Neural cell (in vitro differentiated cells): ENCODE results near the gene FAM181B. TPM values are rescaled to one million over a fixed set of nuclear protein-coding genes. Genes with fewer than 3 reads are reported as not detected.
"Not testable (repeated sequence)": the region's sequence is repeated elsewhere in the genome, so short reads cannot be mapped to it uniquely, and the experiment has no call there.

Source experiments
- H2AFZ ChIP-seq: fragments of 200-600, 300-800 bp; sonication (generic), shearing (Covaris generic); 2 replicates; pipeline ENCODE4 v1.6.0; 2014; ENCODE audit warnings: low read depth, mild to moderate bottlenecking, antibody characterized with exemption, low read length, moderate library complexity
- H3F3A ChIP-seq: fragments of 200-600 bp; shearing (Covaris generic); 2 replicates; pipeline ENCODE4 v1.6.1; 2016; ENCODE audit warnings: mild to moderate bottlenecking, moderate library complexity, mixed read lengths, antibody characterized with exemption, low read length; ENCODE audit not compliant: insufficient read depth, poor library complexity, severe bottlenecking
- H3K27ac ChIP-seq: fragments of 200-600, 300-800 bp; sonication (generic), shearing (Covaris generic); 2 replicates; pipeline ENCODE4 v1.5.1; 2014; ENCODE audit warnings: mild to moderate bottlenecking, low read length, moderate library complexity
- H3K27me3 ChIP-seq: fragments of 300-800, 200-600 bp; sonication (generic), shearing (Covaris generic); 2 replicates; pipeline ENCODE4 v1.6.0; 2014; ENCODE audit warnings: mild to moderate bottlenecking, low read depth, low read length, moderate library complexity; ENCODE audit not compliant: insufficient read depth
- H3K36me3 ChIP-seq: fragments of 300-800, 200-600 bp; sonication (generic), shearing (Covaris generic); 2 replicates; pipeline ENCODE4 v1.5.1; 2014; ENCODE audit warnings: mild to moderate bottlenecking, antibody characterized with exemption, low read length, moderate library complexity; ENCODE audit not compliant: insufficient read depth
- H3K4me2 ChIP-seq: fragments of 300-800, 200-600 bp; sonication (generic), shearing (Covaris generic); 2 replicates; pipeline ENCODE4 v1.6.0; 2014; ENCODE audit warnings: mild to moderate bottlenecking, low read length
- H3K4me3 ChIP-seq: fragments of 300-800, 200-600 bp; sonication (generic), shearing (Covaris generic); 2 replicates; pipeline ENCODE4 v1.5.1; 2014; ENCODE audit warnings: mild to moderate bottlenecking, low read length, moderate library complexity
- H3K79me2 ChIP-seq: fragments of 200-600 bp; shearing (Covaris generic); replicated peaks from 2 replicates; pipeline ENCODE4 v1.6.0; 2014; ENCODE audit warnings: mild to moderate bottlenecking, low read length, moderate library complexity; ENCODE audit not compliant: insufficient read depth
- H3K9ac ChIP-seq: fragments of 300-800, 200-600 bp; sonication (generic), shearing (Covaris generic); 2 replicates; pipeline ENCODE4 v1.6.1; 2016; ENCODE audit warnings: mild to moderate bottlenecking, low read length, mixed read lengths
- H3K9me2 ChIP-seq: fragments of 200-600 bp; shearing (Covaris generic); 2 replicates; pipeline ENCODE4 v1.6.1; 2016; ENCODE audit warnings: mild to moderate bottlenecking, low read length, mixed read lengths; ENCODE audit not compliant: insufficient read depth
- H3K9me3 ChIP-seq: fragments of 200-600, 300-800 bp; sonication (generic), shearing (Covaris generic); 2 replicates; pipeline ENCODE4 v1.6.1; 2016; ENCODE audit warnings: mild to moderate bottlenecking, mixed run types, low read length, moderate library complexity, mixed read lengths
- H4K20me1 ChIP-seq: fragments of 200-600 bp; shearing (Covaris generic); 2 replicates; pipeline ENCODE4 v1.6.1; 2016; ENCODE audit warnings: mild to moderate bottlenecking, mixed run types; ENCODE audit not compliant: insufficient read depth
- CTCF ChIP-seq: fragments of 450-650 bp; IDR thresholded peaks from 2 replicates; pipeline ENCODE4 v1.5.1; 2014; ENCODE audit warnings: antibody characterized with exemption, mild to moderate bottlenecking, moderate library complexity; ENCODE audit not compliant: poor library complexity, severe bottlenecking
- EP300 ChIP-seq: fragments of 450-650 bp; conservative IDR thresholded peaks from 2 replicates; pipeline ENCODE4 v1.6.1; 2014; ENCODE audit warnings: antibody characterized with exemption, mild to moderate bottlenecking, moderate library complexity; ENCODE audit not compliant: poor library complexity, severe bottlenecking
- EZH2 ChIP-seq: fragments of 200-600, 300-800 bp; shearing (Covaris generic), sonication (generic); IDR thresholded peaks from 2 replicates; pipeline ENCODE4 v1.6.1; 2014; ENCODE audit warnings: antibody characterized with exemption, low read length, borderline replicate concordance, mild to moderate bottlenecking; ENCODE audit not compliant: insufficient read depth, poor library complexity, severe bottlenecking
- MXI1 ChIP-seq: fragments of 450-650 bp; conservative IDR thresholded peaks from 2 replicates; pipeline ENCODE4 v1.6.1; 2014; ENCODE audit warnings: antibody characterized with exemption, mild to moderate bottlenecking; ENCODE audit not compliant: poor library complexity, severe bottlenecking
- POLR2AphosphoS5 ChIP-seq: IDR thresholded peaks from 2 replicates; pipeline ENCODE4 v1.6.1; 2012
- RAD21 ChIP-seq: fragments of 450-650 bp; conservative IDR thresholded peaks from 2 replicates; pipeline ENCODE4 v1.6.1; 2014; ENCODE audit warnings: antibody characterized with exemption, mild to moderate bottlenecking, moderate library complexity
- SMC3 ChIP-seq: fragments of 450-650 bp; conservative IDR thresholded peaks from 2 replicates; pipeline ENCODE4 v1.6.1; 2014; ENCODE audit warnings: antibody characterized with exemption, mild to moderate bottlenecking, moderate library complexity; ENCODE audit not compliant: poor library complexity
- TAF1 ChIP-seq: IDR thresholded peaks from 2 replicates; pipeline ENCODE4 v1.6.1; 2012; ENCODE audit warnings: low read depth
- polyA plus RNA-seq: library from polyadenylated mRNA; depleted of rRNA; stranded (reverse); fragments of >200 nt; gene quantifications from 2 replicates; pipeline ENCODE4 v1.2.3, GENCODE V29; 2014
- TF ChIP-seq, protein P1 (sequence below): IDR thresholded peaks from 2 replicates; pipeline ENCODE4 v1.6.1; 2012; ENCODE audit warnings: borderline replicate concordance

The FAM181B gene
- polyA plus RNA-seq, 1 donor from 2014 or later: 1.3 TPM

DNA sequence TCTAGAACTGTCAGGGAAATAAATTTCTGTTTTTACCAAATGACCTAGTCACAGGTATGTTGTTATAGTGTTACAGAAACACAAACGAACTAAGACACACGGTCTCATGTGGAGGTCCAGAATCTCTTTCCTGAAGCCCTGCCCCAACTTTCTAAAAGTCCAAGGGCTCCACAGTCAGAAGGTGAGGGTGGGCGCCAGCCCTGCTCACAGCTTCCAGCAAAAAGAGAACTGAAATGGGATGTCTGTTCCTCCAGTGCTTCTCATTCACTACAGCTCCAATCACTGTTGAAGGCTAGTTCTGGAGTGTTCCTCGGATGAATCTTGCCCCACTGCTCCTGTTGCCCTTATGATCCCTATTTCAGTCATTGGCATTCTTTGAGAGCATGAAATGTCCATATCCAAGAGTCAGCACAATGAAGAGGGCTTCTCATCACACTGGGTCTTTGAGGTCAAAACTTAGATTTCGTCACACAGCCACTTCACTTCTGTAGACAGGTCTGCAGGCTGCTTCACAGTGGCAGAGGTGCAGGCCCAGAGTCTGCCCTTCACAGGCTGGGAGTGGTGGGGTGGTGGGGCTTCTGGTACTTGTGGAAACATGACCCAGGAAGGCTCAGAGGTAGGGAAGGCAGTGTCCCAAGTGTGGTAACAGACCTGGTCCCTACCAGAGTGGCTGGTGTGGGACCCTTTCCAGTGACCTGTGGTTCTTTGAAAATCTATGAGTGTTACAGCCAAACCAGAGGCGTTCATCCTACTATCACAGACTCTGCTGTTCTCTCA is 34.9 kb downstream of the FAM181B start:
- Histone ChIP-seq H3K36me3 (no peaks in the 10 kb centered on the region), H3K27me3 (no peaks in the 10 kb centered on the region), H2AFZ (no peak overlapping the region), H3K27ac (no peak overlapping the region), H3K4me2 (no peak overlapping the region), H3K4me3 (no peak overlapping the region), H4K20me1 (no peaks in the 10 kb centered on the region), H3K9me2 (no peaks in the 10 kb centered on the region), H3K9ac (no peak overlapping the region), H3K79me2 (no peaks in the 10 kb centered on the region), H3F3A (no peaks in the 10 kb centered on the region), H3K9me3 (no peaks in the 10 kb centered on the region)
- TF ChIP-seq EP300 (no peak), POLR2AphosphoS5 (no peak), SMC3 (no peak), RAD21 (no peak), CTCF (no peak), EZH2 (no peak), TAF1 (no peak), MXI1 (no peak)
- TF ChIP-seq, protein P1, sequence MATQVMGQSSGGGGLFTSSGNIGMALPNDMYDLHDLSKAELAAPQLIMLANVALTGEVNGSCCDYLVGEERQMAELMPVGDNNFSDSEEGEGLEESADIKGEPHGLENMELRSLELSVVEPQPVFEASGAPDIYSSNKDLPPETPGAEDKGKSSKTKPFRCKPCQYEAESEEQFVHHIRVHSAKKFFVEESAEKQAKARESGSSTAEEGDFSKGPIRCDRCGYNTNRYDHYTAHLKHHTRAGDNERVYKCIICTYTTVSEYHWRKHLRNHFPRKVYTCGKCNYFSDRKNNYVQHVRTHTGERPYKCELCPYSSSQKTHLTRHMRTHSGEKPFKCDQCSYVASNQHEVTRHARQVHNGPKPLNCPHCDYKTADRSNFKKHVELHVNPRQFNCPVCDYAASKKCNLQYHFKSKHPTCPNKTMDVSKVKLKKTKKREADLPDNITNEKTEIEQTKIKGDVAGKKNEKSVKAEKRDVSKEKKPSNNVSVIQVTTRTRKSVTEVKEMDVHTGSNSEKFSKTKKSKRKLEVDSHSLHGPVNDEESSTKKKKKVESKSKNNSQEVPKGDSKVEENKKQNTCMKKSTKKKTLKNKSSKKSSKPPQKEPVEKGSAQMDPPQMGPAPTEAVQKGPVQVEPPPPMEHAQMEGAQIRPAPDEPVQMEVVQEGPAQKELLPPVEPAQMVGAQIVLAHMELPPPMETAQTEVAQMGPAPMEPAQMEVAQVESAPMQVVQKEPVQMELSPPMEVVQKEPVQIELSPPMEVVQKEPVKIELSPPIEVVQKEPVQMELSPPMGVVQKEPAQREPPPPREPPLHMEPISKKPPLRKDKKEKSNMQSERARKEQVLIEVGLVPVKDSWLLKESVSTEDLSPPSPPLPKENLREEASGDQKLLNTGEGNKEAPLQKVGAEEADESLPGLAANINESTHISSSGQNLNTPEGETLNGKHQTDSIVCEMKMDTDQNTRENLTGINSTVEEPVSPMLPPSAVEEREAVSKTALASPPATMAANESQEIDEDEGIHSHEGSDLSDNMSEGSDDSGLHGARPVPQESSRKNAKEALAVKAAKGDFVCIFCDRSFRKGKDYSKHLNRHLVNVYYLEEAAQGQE: no peak

DNA sequence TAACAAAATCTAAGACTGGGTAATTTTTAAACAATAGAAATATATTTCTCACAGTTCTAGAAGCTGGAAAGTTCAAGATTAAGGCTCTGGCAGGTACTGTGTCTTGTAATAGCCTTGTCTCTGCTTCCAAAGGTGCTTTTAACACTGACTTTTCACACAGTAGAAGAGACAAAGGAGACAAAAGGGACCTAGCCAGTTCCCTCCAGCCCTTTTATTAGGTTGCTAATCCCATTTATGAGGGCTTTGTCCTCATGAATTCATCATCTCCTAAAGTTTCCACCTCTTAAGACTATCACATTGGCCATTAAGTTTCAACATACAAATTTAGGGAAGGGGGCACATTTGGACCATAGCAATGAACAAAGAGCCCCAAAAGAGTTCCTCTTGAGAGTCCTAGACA is 40.7 kb downstream of the FAM181B start:
- no peak overlapping the region for H3K27ac ChIP-seq
- H3K9ac ChIP-seq: no peak overlapping the region
- H3K36me3 ChIP-seq: no peaks in the 10 kb centered on the region
- H3K4me3 ChIP-seq: no peak overlapping the region
- H2AFZ ChIP-seq: no peak overlapping the region
- TF ChIP-seq EP300 (no peak), EZH2 (no peak), MXI1 (no peak), CTCF (no peak), TAF1 (no peak), POLR2AphosphoS5 (no peak), RAD21 (no peak), SMC3 (no peak)
- TF ChIP-seq, protein P1: no peak
- H3K79me2 ChIP-seq: no peaks in the 10 kb centered on the region
- no peak overlapping the region for H3K4me2 ChIP-seq
- no peaks in the 10 kb centered on the region for H3K9me3 ChIP-seq
- no peaks in the 10 kb centered on the region for H3K9me2 ChIP-seq
- no peaks in the 10 kb centered on the region for H3K27me3 ChIP-seq
- H3F3A ChIP-seq: no peaks in the 10 kb centered on the region
- no peaks in the 10 kb centered on the region for H4K20me1 ChIP-seq

DNA sequence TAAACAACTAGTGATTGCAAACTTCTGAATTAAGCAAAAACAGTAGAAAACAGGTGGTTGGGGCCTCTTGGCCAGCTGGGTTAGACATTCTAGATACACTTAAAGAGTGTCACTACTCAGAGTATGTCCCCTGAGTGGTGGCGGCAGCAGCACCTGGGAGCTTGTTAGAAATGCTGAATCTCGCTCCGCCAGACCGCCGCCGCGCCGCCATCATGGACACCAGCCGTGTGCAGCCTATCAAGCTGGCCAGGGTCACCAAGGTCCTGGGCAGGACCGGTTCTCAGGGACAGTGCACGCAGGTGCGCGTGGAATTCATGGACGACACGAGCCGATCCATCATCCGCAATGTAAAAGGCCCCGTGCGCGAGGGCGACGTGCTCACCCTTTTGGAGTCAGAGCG is 44.3 kb downstream of the FAM181B start:
- H3K9me3 ChIP-seq, H3K79me2 ChIP-seq, H3K4me2 ChIP-seq, H3F3A ChIP-seq, H4K20me1 ChIP-seq, H3K9me2 ChIP-seq, H3K9ac ChIP-seq, H3K4me3 ChIP-seq, H2AFZ ChIP-seq, H3K27me3 ChIP-seq, H3K36me3 ChIP-seq, H3K27ac ChIP-seq: not testable (repeated sequence)
